H9 (cell line): ENCODE results near the gene CAMK2B. TPM values are rescaled to one million over a fixed set of nuclear protein-coding genes. Genes with fewer than 3 reads are reported as not detected.

Source experiments
- DNase-seq: peaks from one replicate; pipeline ENCODE4 v3.0.0-alpha.2; 2017
- H2AFZ ChIP-seq: one replicate; pipeline ENCODE4 v1.6.1; 2013; ENCODE audit warnings: mild to moderate bottlenecking, low read length, control low read depth, moderate library complexity
- H2AK5ac ChIP-seq: 2 replicates; pipeline ENCODE4 v1.6.1; 2013; ENCODE audit warnings: low read length, control low read depth, mixed read lengths; ENCODE audit not compliant: insufficient read length
- H2BK120ac ChIP-seq: one replicate; pipeline ENCODE4 v1.6.1; 2013; ENCODE audit warnings: low read depth, mild to moderate bottlenecking, low read length, control low read depth, inconsistent platforms; ENCODE audit not compliant: poor library complexity, severe bottlenecking
- H2BK12ac ChIP-seq: 2 replicates; pipeline ENCODE4 v1.6.1; 2013; ENCODE audit warnings: low read length, control low read depth, mixed read lengths, low read depth; ENCODE audit not compliant: insufficient read length
- H2BK15ac ChIP-seq: 2 replicates; pipeline ENCODE4 v1.6.1; 2013; ENCODE audit warnings: low read depth, low read length, control low read depth
- H2BK20ac ChIP-seq: one replicate; pipeline ENCODE4 v1.6.1; 2013; ENCODE audit warnings: low read depth, mild to moderate bottlenecking, low read length, control low read depth, inconsistent platforms; ENCODE audit not compliant: poor library complexity, severe bottlenecking
- H2BK5ac ChIP-seq: 2 replicates; pipeline ENCODE4 v1.6.1; 2013; ENCODE audit warnings: low read length, control low read depth, mixed read lengths; ENCODE audit not compliant: insufficient read length
- H3K14ac ChIP-seq: 2 replicates; pipeline ENCODE4 v1.6.1; 2013; ENCODE audit warnings: low read length, control low read depth; ENCODE audit not compliant: insufficient read depth
- H3K18ac ChIP-seq: 2 replicates; pipeline ENCODE4 v1.6.1; 2013; ENCODE audit warnings: low read depth, mild to moderate bottlenecking, mixed read lengths, low read length, control low read depth; ENCODE audit not compliant: insufficient read length
- H3K23ac ChIP-seq: 2 replicates; pipeline ENCODE4 v1.6.1; 2013; ENCODE audit warnings: low read length, control low read depth, mixed read lengths, low read depth; ENCODE audit not compliant: insufficient read length
- H3K23me2 ChIP-seq: 2 replicates; pipeline ENCODE4 v1.6.1; 2013; ENCODE audit warnings: low read depth, mild to moderate bottlenecking, mixed read lengths, low read length, control low read depth; ENCODE audit not compliant: insufficient read length, poor library complexity, severe bottlenecking
- H3K27ac ChIP-seq: 2 replicates; pipeline ENCODE4 v1.5.1; 2013; ENCODE audit warnings: low read length, control low read depth, mixed read lengths, low read depth; ENCODE audit not compliant: insufficient read length
- H3K27me3 ChIP-seq: 2 replicates; pipeline ENCODE4 v1.6.1; 2013; ENCODE audit warnings: low read length, control low read depth, inconsistent platforms; ENCODE audit not compliant: insufficient read depth
- H3K4ac ChIP-seq: 2 replicates; pipeline ENCODE4 v1.6.1; 2013; ENCODE audit warnings: low read depth, mild to moderate bottlenecking, control low read depth, inconsistent platforms, low read length, moderate library complexity
- H3K4me1 ChIP-seq: 2 replicates; pipeline ENCODE4 v1.6.1; 2013; ENCODE audit warnings: low read length, control low read depth, inconsistent platforms; ENCODE audit not compliant: insufficient read depth
- H3K4me2 ChIP-seq: 2 replicates; pipeline ENCODE4 v1.6.1; 2013; ENCODE audit warnings: low read length, control low read depth, mixed read lengths; ENCODE audit not compliant: insufficient read length, insufficient read depth
- H3K56ac ChIP-seq: 2 replicates; pipeline ENCODE4 v1.6.1; 2013; ENCODE audit warnings: low read depth, mild to moderate bottlenecking, mixed read lengths, low read length, control low read depth; ENCODE audit not compliant: insufficient read length
- H3K79me1 ChIP-seq: 2 replicates; pipeline ENCODE4 v1.6.1; 2013; ENCODE audit warnings: low read depth, mild to moderate bottlenecking, moderate library complexity, low read length, control low read depth, inconsistent platforms; ENCODE audit not compliant: insufficient read depth, poor library complexity, severe bottlenecking
- H3K79me2 ChIP-seq: 2 replicates; pipeline ENCODE4 v1.6.1; 2013; ENCODE audit warnings: low read length, control low read depth, inconsistent platforms; ENCODE audit not compliant: insufficient read depth
- H3K9ac ChIP-seq: 2 replicates; pipeline ENCODE4 v1.6.1; 2013; ENCODE audit warnings: low read length, control low read depth, mixed read lengths; ENCODE audit not compliant: insufficient read length; ENCODE audit errors: extremely low read depth
- H3K9me3 ChIP-seq: one replicate; pipeline ENCODE4 v1.6.1; 2013; ENCODE audit warnings: low read depth, low read length, inconsistent platforms; ENCODE audit not compliant: control insufficient read depth
- H3T11ph ChIP-seq: one replicate; pipeline ENCODE4 v1.6.1; 2013; ENCODE audit warnings: mild to moderate bottlenecking, low read length, control low read depth, inconsistent platforms
- H4K20me1 ChIP-seq: one replicate; pipeline ENCODE4 v1.6.1; 2013; ENCODE audit not compliant: control insufficient read depth, insufficient read length, insufficient read depth
- H4K5ac ChIP-seq: 2 replicates; pipeline ENCODE4 v1.6.1; 2013; ENCODE audit warnings: low read depth, mild to moderate bottlenecking, mixed read lengths, low read length, control low read depth; ENCODE audit not compliant: insufficient read length
- H4K8ac ChIP-seq: replicated peaks from 2 replicates; pipeline ENCODE4 v1.6.1; 2013; ENCODE audit warnings: low read length, control low read depth, mixed read lengths, low read depth; ENCODE audit not compliant: insufficient read length
- H4K91ac ChIP-seq: 2 replicates; pipeline ENCODE4 v1.6.1; 2013; ENCODE audit warnings: low read depth, mild to moderate bottlenecking, moderate library complexity, mixed read lengths, low read length, control low read depth; ENCODE audit not compliant: insufficient read length
- H3K27ac Mint-ChIP-seq, 3 experiments: 2 replicates in 2 of 3; 3 replicates in 1 of 3; pipeline ENCODE4 v1.8.0; 2020 to 2021; ENCODE audit warnings: mixed read lengths in 3 of 3, mild to moderate bottlenecking in 1 of 3, moderate library complexity in 1 of 3
- H3K27me3 Mint-ChIP-seq: 2 replicates; pipeline ENCODE4 v1.8.0; 2021; ENCODE audit warnings: low read depth, mild to moderate bottlenecking, moderate library complexity, mixed read lengths
- H3K36me3 Mint-ChIP-seq, 3 experiments: 2 replicates in 2 of 3; 3 replicates in 1 of 3; pipeline ENCODE4 v1.8.0; 2020 to 2021; ENCODE audit warnings: low read depth in 3 of 3, mixed read lengths in 3 of 3; ENCODE audit not compliant: insufficient read depth in 1 of 3
- H3K4me1 Mint-ChIP-seq, 2 experiments: 2 replicates each; pipeline ENCODE4 v1.8.0; 2020; ENCODE audit warnings: mixed read lengths in 2 of 2
- H3K4me3 Mint-ChIP-seq, 2 experiments: 2 replicates in 1 of 2; 3 replicates in 1 of 2; pipeline ENCODE4 v1.8.0; 2020 to 2021; ENCODE audit warnings: mild to moderate bottlenecking in 2 of 2, mixed read lengths in 2 of 2, moderate library complexity in 1 of 2
- H3K9me3 Mint-ChIP-seq, 2 experiments: 2 replicates in 1 of 2; 3 replicates in 1 of 2; pipeline ENCODE4 v1.8.0; 2020; ENCODE audit warnings: mild to moderate bottlenecking in 2 of 2, mixed read lengths in 2 of 2, moderate library complexity in 1 of 2
- WGBS: extraction: QIAGEN DNeasy Blood & Tissue Kit; methylation state at CpG from one replicate; pipeline ENCODE4 v1.1.7; 2013; ENCODE audit warnings: missing lambda C conversion rate, low lambda C conversion rate, mixed read lengths; ENCODE audit not compliant: insufficient read length; ENCODE audit errors: extremely low coverage; 5-methylcytosine and 5-hydroxymethylcytosine counted together
- total RNA-seq: library from RNA; stranded (reverse); gene quantifications from 2 replicates; pipeline ENCODE4 v1.2.1, GENCODE V29; 2021
- TF ChIP-seq, protein P1 (sequence below): fragments of 200-600 bp; sonication (generic); conservative IDR thresholded peaks from 3 replicates; pipeline ENCODE4 v1.8.0; 2021; ENCODE audit warnings: antibody characterized with exemption, mild to moderate bottlenecking

CAMK2B gene
- total RNA-seq, 1 experiment from 2014 or later = 0.17 TPM

DNA sequence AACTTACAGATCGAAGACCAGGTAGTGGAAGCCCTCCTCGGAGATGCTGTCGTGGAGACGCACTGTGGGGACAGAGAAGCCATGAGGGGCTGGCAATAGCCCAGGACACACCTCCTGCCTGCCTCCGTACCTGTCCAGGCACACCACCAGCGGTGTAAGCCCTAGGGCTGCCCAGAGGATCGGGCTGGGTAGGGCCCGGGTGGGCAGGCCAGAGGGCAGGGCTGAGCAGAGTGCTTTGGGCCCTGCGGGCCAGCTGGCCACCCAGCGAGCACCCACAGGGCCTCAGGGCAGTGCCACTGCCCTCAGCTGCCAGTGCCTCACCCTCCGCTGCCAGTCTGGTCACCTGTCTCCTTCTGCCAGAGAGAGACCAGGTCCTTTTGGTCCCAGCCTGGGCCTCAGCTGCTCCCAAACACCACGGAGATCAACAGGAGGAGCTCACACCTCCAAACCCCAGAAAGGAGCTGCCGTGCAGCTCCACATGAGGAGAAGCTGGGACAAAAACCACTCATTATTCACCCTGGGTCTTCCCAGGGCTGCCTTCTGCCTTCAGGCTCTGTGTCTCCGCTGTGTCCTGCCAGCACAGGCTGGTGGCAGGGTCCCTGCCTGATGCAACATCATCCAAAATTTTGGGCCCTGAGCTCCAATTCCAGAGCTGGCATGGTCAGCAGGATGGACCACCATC, 66.4 kb downstream of the CAMK2B start:
- Histone ChIP-seq H2BK120ac (no peak overlapping the region), H2BK15ac (no peak overlapping the region), H3K4ac (no peak overlapping the region), H2BK12ac (no peak overlapping the region), H3K56ac (no peak overlapping the region), H4K8ac (no peak overlapping the region), H3K79me1 (no peaks in the 10 kb centered on the region), H2AFZ (no peak overlapping the region), H2AK5ac (no peak overlapping the region), H3K23ac (no peak overlapping the region), H4K5ac (no peak overlapping the region), H3K23me2 (no peaks in the 10 kb centered on the region), H4K91ac (no peak overlapping the region), H3K9me3 (no peaks in the 10 kb centered on the region), H4K20me1 (no peaks in the 10 kb centered on the region), H2BK20ac (no peak overlapping the region), H3T11ph (no peak overlapping the region), H3K4me1 (no peaks in the 10 kb centered on the region; the same call in 1 of the 2 replicates), H3K14ac (no peak overlapping the region; the same call in 1 of the 2 replicates), H3K4me2 (no peak overlapping the region), H2BK5ac (no peak overlapping the region), H3K18ac (no peak overlapping the region), H3K79me2 (no peaks in the 10 kb centered on the region), H3K9ac (no peak overlapping the region), H3K27me3 (no peaks in the 10 kb centered on the region), H3K27ac (no peak overlapping the region)
- peaks cover 5% of the 10 kb centered on the region for H3K27me3 Mint-ChIP-seq
- H3K36me3 Mint-ChIP-seq = no peaks in the 10 kb centered on the region
- no CpG with 5 or more reads among the region's 14 CpGs for WGBS
- peaks cover 0 to 7% of the 10 kb centered on the region in 2 experiments; a peak in 2 of 4 replicates for H3K4me1 Mint-ChIP-seq
- H3K4me3 Mint-ChIP-seq = no peak overlapping the region
- peaks cover 4 to 8% of the 10 kb centered on the region in 2 experiments; a peak in 4 of 5 replicates for H3K9me3 Mint-ChIP-seq
- no peak overlapping the region for H3K27ac Mint-ChIP-seq
- TF ChIP-seq, protein P1, sequence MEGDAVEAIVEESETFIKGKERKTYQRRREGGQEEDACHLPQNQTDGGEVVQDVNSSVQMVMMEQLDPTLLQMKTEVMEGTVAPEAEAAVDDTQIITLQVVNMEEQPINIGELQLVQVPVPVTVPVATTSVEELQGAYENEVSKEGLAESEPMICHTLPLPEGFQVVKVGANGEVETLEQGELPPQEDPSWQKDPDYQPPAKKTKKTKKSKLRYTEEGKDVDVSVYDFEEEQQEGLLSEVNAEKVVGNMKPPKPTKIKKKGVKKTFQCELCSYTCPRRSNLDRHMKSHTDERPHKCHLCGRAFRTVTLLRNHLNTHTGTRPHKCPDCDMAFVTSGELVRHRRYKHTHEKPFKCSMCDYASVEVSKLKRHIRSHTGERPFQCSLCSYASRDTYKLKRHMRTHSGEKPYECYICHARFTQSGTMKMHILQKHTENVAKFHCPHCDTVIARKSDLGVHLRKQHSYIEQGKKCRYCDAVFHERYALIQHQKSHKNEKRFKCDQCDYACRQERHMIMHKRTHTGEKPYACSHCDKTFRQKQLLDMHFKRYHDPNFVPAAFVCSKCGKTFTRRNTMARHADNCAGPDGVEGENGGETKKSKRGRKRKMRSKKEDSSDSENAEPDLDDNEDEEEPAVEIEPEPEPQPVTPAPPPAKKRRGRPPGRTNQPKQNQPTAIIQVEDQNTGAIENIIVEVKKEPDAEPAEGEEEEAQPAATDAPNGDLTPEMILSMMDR = no peak
- no peak for DNase-seq
